ENCODE data around the gene ZDHHC4.

ZDHHC4 gene

DNA sequence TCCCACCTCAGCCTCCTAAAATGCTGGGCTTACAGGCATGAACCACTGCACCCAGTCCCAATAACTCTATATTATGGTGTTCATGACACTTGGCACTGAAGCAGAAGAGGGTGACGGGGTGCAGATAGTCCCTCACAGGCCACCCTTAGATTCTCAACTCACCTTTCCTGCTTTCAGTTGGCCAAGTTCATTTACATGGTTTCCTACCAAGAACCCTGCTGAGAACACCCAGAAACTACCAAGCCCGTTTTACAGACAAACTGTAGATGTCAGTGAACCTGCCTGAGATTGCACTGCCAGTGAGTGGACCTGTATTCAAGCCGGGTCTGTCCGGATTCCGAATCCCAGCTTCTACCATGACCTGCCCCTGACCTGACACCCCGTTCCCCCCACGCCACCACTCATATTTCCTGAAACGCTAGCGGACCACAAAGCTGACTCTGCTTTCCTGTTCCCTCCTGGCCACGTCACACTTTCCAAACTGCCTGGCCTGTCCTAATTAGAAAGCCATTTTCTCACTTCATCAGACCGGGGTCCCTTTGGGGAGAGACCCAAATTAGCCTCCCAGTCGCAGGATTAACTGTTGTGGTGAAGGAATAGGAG lies 43.3 kb upstream of the ZDHHC4 start:
- Histone ChIP-seq H3K4me3 (ENCODE audit: low read length) (no peak overlapping the region), H2AFZ (ENCODE audit: low read depth, low read length) (no peak overlapping the region), H3K36me3 (replicated peaks; ENCODE audit: low read depth, low read length) (no peaks in the 10 kb centered on the region), H4K20me1 (ENCODE audit: insufficient read depth, low read length) (no peaks in the 10 kb centered on the region), H3K9ac (ENCODE audit: low read length) (no peak overlapping the region), H3K79me2 (ENCODE audit: low read length) (no peaks in the 10 kb centered on the region), H3K27me3 (ENCODE audit: low read depth, low read length) (peaks cover 14% of the 10 kb centered on the region), H3K4me1 (ENCODE audit: low read length) (peaks cover 27% of the 10 kb centered on the region), H3K4me2 (ENCODE audit: low read length) (peak overlapping the region; percentile 22; the same call in 1 of the 2 replicates), H3K27ac (ENCODE audit: low read length) (no peak overlapping the region), H3K9me3 (ENCODE audit: insufficient read depth, low read length) (no peaks in the 10 kb centered on the region)
- TF ChIP-seq EZH2phosphoT487 (IDR thresholded peaks at IDR 0.05; ENCODE audit: low read depth), result no peak
- TF ChIP-seq, protein P1, sequence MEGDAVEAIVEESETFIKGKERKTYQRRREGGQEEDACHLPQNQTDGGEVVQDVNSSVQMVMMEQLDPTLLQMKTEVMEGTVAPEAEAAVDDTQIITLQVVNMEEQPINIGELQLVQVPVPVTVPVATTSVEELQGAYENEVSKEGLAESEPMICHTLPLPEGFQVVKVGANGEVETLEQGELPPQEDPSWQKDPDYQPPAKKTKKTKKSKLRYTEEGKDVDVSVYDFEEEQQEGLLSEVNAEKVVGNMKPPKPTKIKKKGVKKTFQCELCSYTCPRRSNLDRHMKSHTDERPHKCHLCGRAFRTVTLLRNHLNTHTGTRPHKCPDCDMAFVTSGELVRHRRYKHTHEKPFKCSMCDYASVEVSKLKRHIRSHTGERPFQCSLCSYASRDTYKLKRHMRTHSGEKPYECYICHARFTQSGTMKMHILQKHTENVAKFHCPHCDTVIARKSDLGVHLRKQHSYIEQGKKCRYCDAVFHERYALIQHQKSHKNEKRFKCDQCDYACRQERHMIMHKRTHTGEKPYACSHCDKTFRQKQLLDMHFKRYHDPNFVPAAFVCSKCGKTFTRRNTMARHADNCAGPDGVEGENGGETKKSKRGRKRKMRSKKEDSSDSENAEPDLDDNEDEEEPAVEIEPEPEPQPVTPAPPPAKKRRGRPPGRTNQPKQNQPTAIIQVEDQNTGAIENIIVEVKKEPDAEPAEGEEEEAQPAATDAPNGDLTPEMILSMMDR (IDR thresholded peaks at IDR 0.05; ENCODE audit: low read depth, low read length), result no peak

DNA sequence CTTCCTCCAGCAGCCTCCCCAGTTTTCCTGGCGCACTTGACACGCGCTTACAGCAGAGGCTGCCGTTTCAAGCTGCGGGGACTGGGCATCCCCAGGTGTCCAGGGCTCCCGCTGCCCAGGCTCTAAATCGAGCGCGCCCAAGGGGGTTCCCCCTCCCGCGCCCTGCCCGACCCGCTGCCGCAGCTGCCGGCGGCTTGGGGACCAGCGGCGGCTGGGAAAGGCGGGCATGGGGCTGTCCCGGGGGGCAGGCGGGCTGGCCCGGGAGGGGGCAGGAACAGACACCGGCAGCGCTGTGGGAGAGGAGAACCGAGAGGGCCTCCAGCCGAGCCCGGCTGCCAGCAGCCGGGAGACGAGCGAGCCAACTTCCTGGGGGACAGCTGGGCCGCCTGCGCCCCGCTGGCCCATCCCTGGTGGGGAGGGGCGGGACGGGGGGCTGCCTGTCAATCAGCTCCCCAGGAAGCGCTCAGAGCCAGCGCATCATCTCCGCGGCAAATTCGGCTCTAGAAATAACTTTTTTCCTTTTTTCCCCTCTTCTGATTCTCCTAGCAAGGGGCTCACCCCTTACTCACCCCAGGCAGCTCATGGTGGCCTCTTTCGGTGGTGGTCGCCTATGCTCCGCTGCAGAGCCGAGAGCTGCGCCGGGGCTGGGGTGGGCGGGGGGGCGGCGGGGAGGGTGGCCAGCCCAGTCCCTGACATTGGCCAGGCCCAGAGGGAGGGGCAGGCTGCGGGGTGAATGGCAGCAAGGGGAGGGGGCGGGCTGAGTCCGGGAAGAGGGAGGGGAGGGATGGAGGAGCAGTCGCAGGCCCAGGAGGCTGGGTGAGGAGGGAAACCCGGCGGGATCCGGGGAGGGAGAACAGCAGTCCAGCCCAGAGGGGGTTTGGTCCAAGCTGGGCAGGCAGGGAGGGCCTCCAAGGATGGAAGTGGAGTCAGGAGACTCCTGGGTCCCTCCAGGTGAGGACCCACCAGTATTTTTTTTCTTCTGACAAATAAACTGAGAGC lies 40.7 kb upstream of the ZDHHC4 start:
- peak overlapping the region; percentile 18; the same call in 1 of the 2 replicates for H2AFZ ChIP-seq (ENCODE audit: low read depth, low read length)
- H3K36me3 ChIP-seq (replicated peaks; ENCODE audit: low read depth, low read length), result no peaks in the 10 kb centered on the region
- peaks cover 10% of the 10 kb centered on the region for H3K27me3 ChIP-seq (ENCODE audit: low read depth, low read length)
- no peak overlapping the region for H3K27ac ChIP-seq (ENCODE audit: low read length)
- peak overlapping the region; percentile 80 for H3K4me3 ChIP-seq (ENCODE audit: low read length)
- H3K4me2 ChIP-seq (ENCODE audit: low read length), result peak overlapping the region; percentile 87
- TF ChIP-seq, protein P1 (IDR thresholded peaks at IDR 0.05; ENCODE audit: low read depth, low read length), result no peak
- TF ChIP-seq EZH2phosphoT487 (IDR thresholded peaks at IDR 0.05; ENCODE audit: low read depth), result no peak
- H3K9ac ChIP-seq (ENCODE audit: low read length), result peak overlapping the region; percentile 49
- H3K9me3 ChIP-seq (ENCODE audit: insufficient read depth, low read length), result no peaks in the 10 kb centered on the region
- H3K79me2 ChIP-seq (ENCODE audit: low read length), result no peaks in the 10 kb centered on the region
- no peaks in the 10 kb centered on the region for H4K20me1 ChIP-seq (ENCODE audit: insufficient read depth, low read length)
- peaks cover 20% of the 10 kb centered on the region for H3K4me1 ChIP-seq (ENCODE audit: low read length)

GRCh38 chr7:6542368-6542767 lies 34.9 kb upstream of the ZDHHC4 start:
- Histone ChIP-seq H2AFZ (ENCODE audit: low read depth, low read length) (no peak overlapping the region), H3K4me3 (ENCODE audit: low read length) (no peak overlapping the region), H3K4me2 (ENCODE audit: low read length) (no peak overlapping the region), H3K36me3 (replicated peaks; ENCODE audit: low read depth, low read length) (no peaks in the 10 kb centered on the region), H3K27me3 (ENCODE audit: low read depth, low read length) (no peaks in the 10 kb centered on the region), H4K20me1 (ENCODE audit: insufficient read depth, low read length) (no peaks in the 10 kb centered on the region), H3K4me1 (ENCODE audit: low read length) (no peaks in the 10 kb centered on the region), H3K27ac (ENCODE audit: low read length) (no peak overlapping the region), H3K9me3 (ENCODE audit: insufficient read depth, low read length) (no peaks in the 10 kb centered on the region), H3K79me2 (ENCODE audit: low read length) (no peaks in the 10 kb centered on the region), H3K9ac (ENCODE audit: low read length) (no peak overlapping the region)
- TF ChIP-seq, protein P1 (IDR thresholded peaks at IDR 0.05; ENCODE audit: low read depth, low read length), result no peak
- TF ChIP-seq EZH2phosphoT487 (IDR thresholded peaks at IDR 0.05; ENCODE audit: low read depth), result no peak
